Left cardiac atrium (tissue), 4 donors: ENCODE results near the gene LRRC59. TPM values are rescaled to one million over a fixed set of nuclear protein-coding genes. Genes with fewer than 3 reads are reported as not detected.

Experiments
- ATAC-seq, 2 donors: fragments of 200-7000 bp; cut with Tn5 transposase; one replicate each; pipeline ENCODE4 v1.9.1; 2020; ENCODE audit warnings: mild to moderate bottlenecking in 2 of 2, moderate library complexity in 2 of 2
- DNase-seq: peaks from one replicate; pipeline ENCODE4 v3.0.0-alpha.2; 2020
- intact Hi-C, 2 donors: fragments of 100-400 bp; cut with DNase I; formaldehyde crosslinking; loops; one replicate each; pipeline versions ENCODE4 v1.14.1 to v1.15.1; 2022 to 2023
- total RNA-seq, 2 donors: library from RNA; stranded (reverse); fragmentation: NEBNext Ultra II Directional; extraction: Animal tissue kit (Norgen Biotek cat#: 25700); gene quantifications; one replicate each; pipeline ENCODE4 v1.2.1, GENCODE V29; 2021
- donor health status: DM: no; HTN: yes; CAD: no.
- donor health status: DM: no; HTN: yes; CAD: no; lungs with severe emphysema.
- donor health status: DM: yes; HTN: yes; CAD: no.
- donor health status: Dilated cardiomyopathy.

LRRC59 gene
- total RNA-seq, 2 donors from 2014 or later, result 35.3 to 70.5 TPM

- DNase-seq (no peak), ATAC-seq (no peak)
- intact Hi-C loops, result no loop called here
These were observed 31.5 kb downstream of the LRRC59 start for GRCh38 chr17:50365649-50366393.

GRCh38 chr17:50365165-50365564, 32.2 kb downstream of the LRRC59 start:
- no peak for DNase-seq
- intact Hi-C loops, result no loop called here
- no peak for ATAC-seq

- intact Hi-C loops, result no loop called here
- no peak for DNase-seq
- ATAC-seq, result peak in 1 of 2 donors; percentile 34
These were observed 32.6 kb downstream of the LRRC59 start for GRCh38 chr17:50364715-50365114.

DNA sequence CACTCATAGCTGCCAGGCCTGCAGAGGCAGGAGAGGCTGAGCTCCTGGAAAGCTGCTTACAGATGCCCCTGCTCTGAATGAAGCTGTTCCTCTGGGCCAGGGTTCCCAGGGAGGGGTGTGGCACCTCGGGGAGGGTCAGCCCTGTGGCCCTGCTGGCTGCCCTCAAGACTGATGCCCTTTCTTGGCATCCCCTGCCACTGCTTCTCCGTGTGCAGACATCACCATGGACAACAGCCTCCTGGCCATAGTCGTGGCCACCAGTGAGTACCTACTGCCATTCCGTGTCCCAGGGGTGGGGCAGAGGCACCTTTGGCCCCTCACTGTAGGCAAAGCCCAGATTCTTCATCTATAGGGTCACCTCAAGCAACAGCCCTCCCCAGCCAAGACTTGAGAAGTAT, 33.3 kb downstream of the LRRC59 start:
- intact Hi-C loops, result no loop called here
- DNase-seq (no peak), ATAC-seq (no peak)

GRCh38 chr17:50363217-50364060, 33.9 kb downstream of the LRRC59 start:
- intact Hi-C loops, result loop anchor here in 1 of 2 donors (2.0 kb wide), 1 partner anchor 115 kb away; the partner anchor contains the start of gene RSAD1
- ATAC-seq (peak; percentile 39 to 51), DNase-seq (no peak)

DNA sequence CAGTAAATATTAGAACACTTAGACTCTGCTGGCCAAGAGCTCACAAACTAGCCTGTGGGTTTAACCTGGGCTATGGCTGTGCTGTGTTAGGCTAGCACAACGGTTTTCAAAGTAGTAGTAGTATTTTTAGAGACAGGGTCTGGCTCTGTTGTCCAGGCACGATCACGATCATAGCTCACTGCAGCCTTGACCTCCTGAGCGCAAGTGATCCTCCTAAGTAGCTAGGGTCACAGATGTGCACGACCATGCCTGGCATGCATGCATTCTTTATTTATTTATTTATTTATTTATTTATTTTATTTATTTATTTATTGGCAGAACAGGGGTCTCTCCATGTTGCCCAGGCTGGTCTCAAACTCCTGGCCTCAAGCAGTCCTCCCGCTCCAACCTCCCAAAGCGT, 34.7 kb downstream of the LRRC59 start:
- ATAC-seq (no peak), DNase-seq (no peak)
- intact Hi-C loops, result loop anchor here in 1 of 2 donors (2.0 kb wide), 1 partner anchor 116 kb away; the partner anchor contains the start of gene RSAD1

- intact Hi-C loops, result loop anchor here in 1 of 2 donors (2.0 kb wide), 1 partner anchor 117 kb away; the partner anchor contains the start of gene RSAD1
- DNase-seq, result peak; percentile 58
- ATAC-seq, result peak; percentile 51 to 56
These were observed 35.5 kb downstream of the LRRC59 start for GRCh38 chr17:50361561-50362480.

DNA sequence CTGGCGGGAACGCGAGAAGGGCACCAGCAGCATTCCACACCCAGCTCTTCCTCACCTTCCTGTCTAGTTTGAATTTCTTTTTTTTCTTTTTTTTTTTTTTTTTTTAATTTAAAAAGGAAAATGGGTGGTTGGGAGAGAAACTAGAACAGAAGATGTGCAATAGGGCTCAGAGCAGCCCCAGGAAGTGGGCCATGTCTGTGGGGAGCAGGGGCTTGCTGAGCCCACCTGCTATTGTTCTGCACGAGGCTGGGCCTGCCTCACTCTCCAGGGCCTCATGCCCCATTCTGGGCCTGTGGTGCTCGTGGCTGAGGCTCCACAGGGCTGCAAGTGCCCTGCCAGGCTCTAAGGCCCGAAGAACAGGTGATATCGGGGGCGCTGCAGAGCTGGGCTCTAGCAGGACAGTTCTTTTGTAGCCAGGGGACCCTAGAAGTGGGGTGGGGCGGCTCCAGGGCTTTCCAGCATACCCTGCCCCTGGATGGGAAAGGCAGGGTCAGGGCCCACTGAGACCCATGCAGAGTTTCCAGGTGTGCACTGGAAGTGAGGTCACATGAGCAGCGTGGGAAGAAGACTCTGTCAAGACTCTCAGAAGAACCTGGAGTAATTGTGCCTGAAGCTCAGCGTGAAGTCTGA, 36.7 kb downstream of the LRRC59 start:
- DNase-seq (no peak), ATAC-seq (no peak)
- intact Hi-C loops, result no loop called here

GRCh38 chr17:50359998-50360461, 37.3 kb downstream of the LRRC59 start:
- intact Hi-C loops, result no loop called here
- ATAC-seq, result no peak
- no peak for DNase-seq

- intact Hi-C loops, result no loop called here
- ATAC-seq (no peak), DNase-seq (no peak)
These were observed 38.2 kb downstream of the LRRC59 start for GRCh38 chr17:50359005-50359699.

GRCh38 chr17:50358177-50358576, 39.1 kb downstream of the LRRC59 start:
- no peak for DNase-seq
- intact Hi-C loops, result no loop called here
- ATAC-seq, result no peak

- ATAC-seq, result no peak
- DNase-seq, result no peak
- intact Hi-C loops, result no loop called here
These were observed 40.3 kb downstream of the LRRC59 start for GRCh38 chr17:50356892-50357510.

DNA sequence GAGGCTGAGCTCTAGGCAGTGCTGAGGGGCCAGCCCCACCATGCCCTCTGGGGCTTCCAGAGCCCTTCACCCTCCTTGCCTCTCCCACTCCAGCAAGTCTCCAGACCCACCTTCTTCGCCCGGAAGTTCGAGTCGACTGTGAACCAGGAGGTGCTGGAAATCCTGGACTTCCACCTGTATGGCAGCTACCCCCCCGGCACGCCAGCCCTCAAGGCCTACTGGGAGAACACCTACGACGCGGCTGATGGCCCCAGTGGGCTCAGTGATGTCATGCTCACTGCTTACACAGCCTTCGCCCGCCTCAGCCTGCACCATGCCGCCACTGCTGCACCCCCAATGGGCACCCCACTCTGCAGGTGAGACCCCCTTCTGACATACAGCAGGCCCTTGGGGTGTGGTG, 40.9 kb downstream of the LRRC59 start:
- DNase-seq (no peak), ATAC-seq (no peak)
- intact Hi-C loops, result no loop called here

DNA sequence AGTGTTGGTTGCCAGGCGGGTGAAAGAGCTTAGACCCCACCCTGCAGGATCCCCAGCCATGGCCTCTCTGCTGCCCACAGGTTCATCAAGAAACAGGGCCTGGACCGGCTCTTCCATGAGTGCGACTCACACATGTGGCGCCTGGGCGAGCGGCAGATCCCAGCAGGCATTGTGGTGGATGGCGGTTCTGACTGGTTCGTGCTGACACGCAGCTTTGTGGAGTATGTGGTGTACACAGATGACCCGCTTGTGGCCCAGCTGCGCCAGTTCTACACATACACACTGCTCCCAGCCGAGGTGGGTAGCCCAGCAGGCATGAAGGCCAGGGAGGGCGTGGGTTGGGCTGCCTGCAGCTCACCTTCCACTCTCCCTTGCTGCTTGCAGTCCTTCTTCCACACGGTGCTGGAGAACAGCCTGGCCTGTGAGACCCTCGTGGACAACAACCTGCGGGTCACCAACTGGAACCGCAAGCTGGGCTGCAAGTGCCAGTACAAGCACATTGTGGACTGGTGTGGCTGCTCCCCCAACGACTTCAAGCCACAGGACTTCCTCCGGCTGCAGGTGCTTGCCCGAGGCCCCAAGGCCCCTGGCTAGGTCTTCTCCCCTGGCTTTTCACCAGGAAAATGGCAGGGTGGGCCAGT, 41.5 kb downstream of the LRRC59 start:
- intact Hi-C loops, result no loop called here
- ATAC-seq (no peak), DNase-seq (no peak)

- intact Hi-C loops, result no loop called here
- DNase-seq (no peak), ATAC-seq (no peak)
These were observed 42.0 kb downstream of the LRRC59 start for GRCh38 chr17:50355336-50355700.

GRCh38 chr17:50354776-50355175, 42.5 kb downstream of the LRRC59 start:
- intact Hi-C loops, result no loop called here
- no peak for ATAC-seq
- DNase-seq, result no peak

DNA sequence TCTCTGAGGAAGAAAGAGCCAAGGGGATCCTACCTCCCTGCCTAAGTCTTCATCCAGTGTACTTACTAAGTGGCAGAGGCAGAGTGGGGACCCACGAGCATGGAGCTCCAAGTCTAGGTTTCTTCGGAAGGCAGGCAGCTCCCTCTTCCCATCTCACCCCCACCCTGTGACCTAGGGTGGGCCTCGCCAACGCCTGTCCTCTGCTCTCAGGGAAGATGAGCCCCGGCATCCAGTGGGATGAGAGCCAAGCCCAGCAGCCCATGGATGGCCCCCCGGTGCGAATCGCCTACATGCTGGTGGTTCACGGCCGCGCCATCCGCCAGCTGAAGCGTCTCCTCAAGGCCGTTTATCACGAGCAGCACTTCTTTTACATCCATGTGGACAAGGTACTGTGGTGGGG, 43.1 kb downstream of the LRRC59 start:
- DNase-seq (no peak), ATAC-seq (no peak)
- intact Hi-C loops, result no loop called here
